Nephron progenitor cell (in vitro differentiated cells): ENCODE data around the gene DHRS3.

Experiments
- DNase-seq: peaks from one replicate; pipeline ENCODE4 v3.0.0; 2021
- H3K27ac Mint-ChIP-seq: 2 replicates; pipeline ENCODE4 v1.8.0; 2021; ENCODE audit warnings: mild to moderate bottlenecking, moderate library complexity, mixed read lengths
- H3K27me3 Mint-ChIP-seq: 2 replicates; pipeline ENCODE4 v1.8.0; 2021; ENCODE audit warnings: mild to moderate bottlenecking, low read depth, mixed read lengths; ENCODE audit not compliant: poor library complexity
- H3K36me3 Mint-ChIP-seq: 2 replicates; pipeline ENCODE4 v1.8.0; 2021; ENCODE audit warnings: low read depth, mixed read lengths
- H3K4me1 Mint-ChIP-seq: 2 replicates; pipeline ENCODE4 v1.8.0; 2021; ENCODE audit warnings: mixed read lengths
- H3K4me3 Mint-ChIP-seq: 2 replicates; pipeline ENCODE4 v1.8.0; 2021; ENCODE audit warnings: mild to moderate bottlenecking, moderate library complexity, mixed read lengths
- H3K9me3 Mint-ChIP-seq: 2 replicates; pipeline ENCODE4 v1.8.0; 2021; ENCODE audit warnings: mild to moderate bottlenecking, moderate library complexity, mixed read lengths
- CTCF ChIP-seq: fragments of 200-600 bp; sonication (generic); IDR thresholded peaks from 2 replicates; pipeline ENCODE4 v1.5.0; 2021; ENCODE audit warnings: antibody characterized with exemption

DHRS3 gene

GRCh38 chr1:12587981-12588640 lies 29.9 kb downstream of the DHRS3 start:
- Mint-ChIP-seq H3K36me3 (peaks cover 4% of the 10 kb centered on the region), H3K9me3 (no peaks in the 10 kb centered on the region), H3K4me3 (no peak overlapping the region), H3K4me1 (peaks cover 43% of the 10 kb centered on the region), H3K27me3 (peaks cover 4% of the 10 kb centered on the region), H3K27ac (peak overlapping the region; percentile 19)
- no peak for DNase-seq
- TF ChIP-seq CTCF: no peak

- Mint-ChIP-seq H3K27me3 (no peaks in the 10 kb centered on the region), H3K4me3 (no peak overlapping the region), H3K36me3 (peaks cover 4% of the 10 kb centered on the region), H3K27ac (no peak overlapping the region), H3K9me3 (no peaks in the 10 kb centered on the region), H3K4me1 (peaks cover 42% of the 10 kb centered on the region)
- TF ChIP-seq CTCF: no peak
- no peak for DNase-seq
These were observed 31.8 kb downstream of the DHRS3 start for GRCh38 chr1:12585951-12586942.

GRCh38 chr1:12585536-12585935 lies 32.5 kb downstream of the DHRS3 start:
- H3K4me1 Mint-ChIP-seq: peaks cover 36% of the 10 kb centered on the region
- no peaks in the 10 kb centered on the region for H3K27me3 Mint-ChIP-seq
- no peaks in the 10 kb centered on the region for H3K36me3 Mint-ChIP-seq
- no peaks in the 10 kb centered on the region for H3K9me3 Mint-ChIP-seq
- H3K27ac Mint-ChIP-seq: no peak overlapping the region
- TF ChIP-seq CTCF: no peak
- no peak overlapping the region for H3K4me3 Mint-ChIP-seq
- no peak for DNase-seq

- Mint-ChIP-seq H3K4me3 (no peak overlapping the region), H3K9me3 (no peaks in the 10 kb centered on the region), H3K4me1 (peaks cover 36% of the 10 kb centered on the region), H3K36me3 (no peaks in the 10 kb centered on the region), H3K27ac (no peak overlapping the region), H3K27me3 (no peaks in the 10 kb centered on the region)
- no peak for DNase-seq
- no peak for TF ChIP-seq CTCF
These were observed 33.0 kb downstream of the DHRS3 start for GRCh38 chr1:12584900-12585525.

- no peak for TF ChIP-seq CTCF
- Mint-ChIP-seq H3K9me3 (no peaks in the 10 kb centered on the region), H3K4me1 (peaks cover 31% of the 10 kb centered on the region), H3K27me3 (no peaks in the 10 kb centered on the region), H3K4me3 (no peak overlapping the region), H3K27ac (no peak overlapping the region), H3K36me3 (peaks cover 4% of the 10 kb centered on the region)
- DNase-seq: no peak
These were observed 34.5 kb downstream of the DHRS3 start for GRCh38 chr1:12583484-12583883.
